GM12878 (cell line): ENCODE results near the gene ANKRD26. TPM values are rescaled to one million over a fixed set of nuclear protein-coding genes. Genes with fewer than 3 reads are reported as not detected.

Experiments
- ATAC-seq: fragments of 200-7000 bp; cut with Tn5 transposase; 3 replicates; pipeline ENCODE4 v1.9.1; 2020; ENCODE audit warnings: mild to moderate bottlenecking, moderate library complexity
- BruUV-seq: library from RNA; stranded (reverse); fragments of 400-500 nt; replicated peaks from 2 replicates; lab custom pipeline; 2021; lab: Mats Ljungman, UMichigan
- CTCF ChIA-PET: fragments of 300-600 bp; sonication (Branson Sonifier 250); formaldehyde crosslinking; extraction: SDS; loops from one replicate; lab custom pipeline; 2021; ENCODE audit warnings: inconsistent platforms; lab: Yijun Ruan, JAX
- POLR2A ChIA-PET: fragments of 350-600 bp; formaldehyde crosslinking; extraction: SDS; loops from one replicate; lab custom pipeline; 2021; ENCODE audit warnings: inconsistent platforms; lab: Charles Lee
- RAD21 ChIA-PET: fragments of 300-600 bp; sonication (Branson Sonifier 250); formaldehyde crosslinking; loops from one replicate; lab custom pipeline; 2023; ENCODE audit warnings: antibody characterized with exemption; ENCODE audit not compliant: unreplicated experiment; lab: Charles Lee
- SMC1A ChIA-PET: fragments of 300-600 bp; sonication (Branson Sonifier 250); formaldehyde crosslinking; loops from one replicate; lab custom pipeline; 2023; ENCODE audit not compliant: unreplicated experiment, uncharacterized antibody; lab: Charles Lee
- DNase-seq: peaks from one replicate; pipeline ENCODE4 v3.0.0-alpha.2; 2011; ENCODE audit warnings: low read depth, low spot score
- FAIRE-seq: peaks from 3 replicates; lab custom pipeline; 2011; peaks lifted over from hg19 to GRCh38; lab: Jason Lieb, UNC
- H2AFZ ChIP-seq: 2 replicates; pipeline ENCODE4 v1.6.0; 2011; ENCODE audit warnings: low read depth, low read length, control low read depth; ENCODE audit not compliant: control insufficient read depth
- H3K27ac ChIP-seq: 2 replicates; pipeline ENCODE4 v1.5.1; 2011; ENCODE audit warnings: control low read depth; ENCODE audit not compliant: control insufficient read depth, insufficient read depth
- H3K27me3 ChIP-seq, 2 experiments: replicated peaks in 1 of 2; 2 replicates each; pipeline versions ENCODE4 v1.6.0 to v1.6.1; 2011; ENCODE audit warnings: low read length in 1 of 2; ENCODE audit not compliant: control insufficient read depth in 2 of 2, insufficient read depth in 2 of 2
- H3K36me3 ChIP-seq, 2 experiments: 2 replicates each; pipeline ENCODE4 v1.5.1; 2011; ENCODE audit warnings: low read length in 1 of 2; ENCODE audit not compliant: control insufficient read depth in 2 of 2, insufficient read depth in 2 of 2
- H3K4me1 ChIP-seq: 2 replicates; pipeline ENCODE4 v1.6.1; 2011; ENCODE audit warnings: mild to moderate bottlenecking, low read length, moderate library complexity, mixed read lengths; ENCODE audit not compliant: control insufficient read depth, insufficient read depth
- H3K4me2 ChIP-seq: 2 replicates; pipeline ENCODE4 v1.6.0; 2011; ENCODE audit warnings: control low read depth; ENCODE audit not compliant: control insufficient read depth, insufficient read depth
- H3K4me3 ChIP-seq: fragments of 200-600 bp; sonication (generic); 2 replicates; pipeline ENCODE4 v1.5.1; 2016
- H3K79me2 ChIP-seq: 2 replicates; pipeline ENCODE4 v1.6.0; 2011; ENCODE audit warnings: low read length; ENCODE audit not compliant: control insufficient read depth, insufficient read depth
- H3K9ac ChIP-seq: 2 replicates; pipeline ENCODE4 v1.8.0; 2011; ENCODE audit warnings: low read length, control low read depth, mixed read lengths; ENCODE audit not compliant: control insufficient read depth, insufficient read depth
- H3K9me3 ChIP-seq: replicated peaks from 3 replicates; pipeline ENCODE4 v1.5.1; 2011; ENCODE audit warnings: mild to moderate bottlenecking, low read length; ENCODE audit not compliant: control insufficient read depth, insufficient read depth
- H4K20me1 ChIP-seq: 2 replicates; pipeline ENCODE4 v1.6.0; 2011; ENCODE audit not compliant: control insufficient read depth, insufficient read depth
- BMI1 ChIP-seq: fragments of 450-650 bp; IDR thresholded peaks from 2 replicates; pipeline ENCODE4 v1.6.1; 2016; ENCODE audit warnings: mild to moderate bottlenecking, moderate library complexity, borderline replicate concordance
- KAT2A ChIP-seq: conservative IDR thresholded peaks from 2 replicates; pipeline ENCODE4 v1.6.1; 2011; ENCODE audit warnings: low read depth, low read length; ENCODE audit not compliant: control insufficient read depth
- PKNOX1 ChIP-seq: fragments of 450-650 bp; IDR thresholded peaks from 2 replicates; pipeline ENCODE4 v1.6.1; 2016; ENCODE audit warnings: mild to moderate bottlenecking
- RELB ChIP-seq: fragments of 450-650 bp; IDR thresholded peaks from 2 replicates; pipeline ENCODE4 v1.6.1; 2017; ENCODE audit warnings: low read depth, mild to moderate bottlenecking, moderate library complexity
- WGBS: methylation state at CpG from one replicate; pipeline ENCODE4 v1.1.6; 2016; ENCODE audit warnings: low lambda C conversion rate; ENCODE audit not compliant: insufficient replicate concordance, insufficient coverage; ENCODE audit errors: missing lambda C conversion rate; 5-methylcytosine and 5-hydroxymethylcytosine counted together
- in situ Hi-C: fragments of 300-500 bp; cut with MboI; formaldehyde crosslinking; loops from 9 replicates; pipeline ENCODE4 v1.14.3; 2018; ENCODE audit warnings: mixed read lengths
- intact Hi-C: fragments of 100-400 bp; cut with micrococcal nuclease; formaldehyde crosslinking; loops from one replicate; pipeline ENCODE4 v1.14.2; 2022; ENCODE audit not compliant: unreplicated experiment
- polyA plus RNA-seq, 11 experiments: library from polyadenylated mRNA; depleted of rRNA in 4 of 11; unstranded in 6 of 11; stranded (reverse) in 5 of 11; fragments of >200 nt; fragmentation: Nextera tagmentation in 4 of 11; fragmentation: Illumina TruSeq in 1 of 11; extraction: Ambion mirVana in 4 of 11; extraction: Trizol in 1 of 11; gene quantifications; 1 replicate in 1 of 11; 2 replicates in 10 of 11; pipeline versions ENCODE4 v1.2.1 to v1.2.3, GENCODE V29; 2011 to 2016; ENCODE audit warnings: inconsistent platforms in 2 of 11, missing spikeins in 2 of 11, low read depth in 1 of 11
- total RNA-seq, 4 experiments: library from RNA; depleted of rRNA in 3 of 4; stranded (reverse); fragments of >200 nt in 3 of 4; fragmentation: Illumina TruSeq in 1 of 4; extraction: Trizol in 1 of 4; gene quantifications; 2 replicates each; pipeline versions ENCODE4 v1.2.1 to v1.2.3, GENCODE V29; 2013 to 2021

Gene ANKRD26
- total and polyA plus RNA-seq, 10 of the 15 experiments (the other 5 are each of a cell fraction or from before 2014, with no cell fraction given), result 2.3 to 12.0 (median 5.1) TPM

- TF ChIP-seq PKNOX1, result no peak
- TF ChIP-seq, all 136 proteins: peak for 0
Measured at GRCh38 chr10:26962835-26963234, 137.5 kb downstream of the ANKRD26 start (continued).

GRCh38 chr10:26960308-26960707 lies 140.0 kb downstream of the ANKRD26 start:
- ChIA-PET POLR2A (interaction anchor here (0.7 to 1.0 kb wide), 2 partner anchors 9 to 1919 kb away, joined by 3 to 4 read pairs; no protein-coding TSS in a partner anchor), SMC1A (no interaction called here), RAD21 (no interaction called here), CTCF (interaction anchor here (1.2 kb wide), 1 partner anchor 51 kb away, joined by 4 read pairs; no protein-coding TSS in a partner anchor)
- ATAC-seq (no peak), DNase-seq (no peak), FAIRE-seq (no peak)
- no peaks in the 10 kb centered on the region for H3K79me2 ChIP-seq
- TF ChIP-seq BMI1 (no peak), RELB (no peak), KAT2A (no peak)
- H3K36me3 ChIP-seq, result no peaks in the 10 kb centered on the region
- no peaks in the 10 kb centered on the region for H4K20me1 ChIP-seq
- no peaks in the 10 kb centered on the region for H3K9me3 ChIP-seq
- H3K4me1 ChIP-seq, result no peaks in the 10 kb centered on the region
- no peak overlapping the region for H3K4me2 ChIP-seq
- no peak overlapping the region for H3K9ac ChIP-seq
- no peak overlapping the region for H3K4me3 ChIP-seq
- no TSS peak for BruUV-seq
- intact Hi-C loops (no loop called here), in situ Hi-C loops (no loop called here)
- H3K27ac ChIP-seq, result no peak overlapping the region
- 83% methylated on average over 7 of the region's 7 CpGs for WGBS
- no peaks in the 10 kb centered on the region for H3K27me3 ChIP-seq
- no peak overlapping the region for H2AFZ ChIP-seq
